Breast epithelium (tissue), 4 donors: ENCODE data around the gene C1QC. TPM values are rescaled to one million over a fixed set of nuclear protein-coding genes. Genes with fewer than 3 reads are reported as not detected.

Experiments used
- DNase-seq, 2 donors: peaks; one replicate each; pipeline ENCODE4 v3.0.0-alpha.2; 2019; ENCODE audit warnings: low spot score in 2 of 2
- H3K27ac ChIP-seq, 2 donors: fragments of 200-600 bp; sonication (generic) in 1 of 2; one replicate each; pipeline ENCODE4 v1.5.1; 2016 to 2019; ENCODE audit warnings: mild to moderate bottlenecking in 1 of 2
- H3K27me3 ChIP-seq, 2 donors: fragments of 200-600 bp; sonication (generic) in 1 of 2; one replicate each; pipeline versions ENCODE4 v1.5.1 to v1.6.0; 2017 to 2019; ENCODE audit warnings: control low read depth in 1 of 2, mild to moderate bottlenecking in 1 of 2
- H3K36me3 ChIP-seq: fragments of 200-600 bp; one replicate; pipeline ENCODE4 v1.5.1; 2019
- H3K4me1 ChIP-seq, 2 donors: fragments of 200-600 bp; sonication (generic); one replicate each; pipeline ENCODE4 v1.5.1; 2016 to 2019; ENCODE audit warnings: control low read depth in 1 of 2
- H3K4me3 ChIP-seq, 3 donors: fragments of 200-600 bp; sonication (generic); 1 replicate in 2 of 3; 2 replicates in 1 of 3; pipeline ENCODE4 v1.5.1; 2016 to 2019; ENCODE audit warnings: mild to moderate bottlenecking in 3 of 3, moderate library complexity in 2 of 3
- H3K9me3 ChIP-seq, 2 donors: fragments of 200-600 bp; sonication (generic) in 1 of 2; one replicate each; pipeline ENCODE4 v1.5.1; 2016 to 2019; ENCODE audit warnings: control low read depth in 1 of 2
- POLR2A ChIP-seq: fragments of 450-650 bp; IDR thresholded peaks from one replicate; pipeline ENCODE4 v1.6.1; 2016; ENCODE audit warnings: antibody characterized with exemption, mild to moderate bottlenecking, moderate library complexity
- POLR2AphosphoS5 ChIP-seq, 3 donors: sonication (generic); formaldehyde crosslinking; IDR thresholded peaks; one replicate each; pipeline ENCODE4 v1.6.1; 2017; ENCODE audit warnings: antibody characterized with exemption in 3 of 3
- intact Hi-C: fragments of 100-400 bp; cut with DNase I; formaldehyde crosslinking; loops from one replicate; pipeline ENCODE4 v1.15.1; 2023; ENCODE audit warnings: low total_unique reads
- total RNA-seq, 3 donors: library from RNA; depleted of rRNA; stranded (reverse); fragments of >200 nt; gene quantifications; one replicate each; pipeline ENCODE4 v1.1.0, GENCODE V29; 2016
- TF ChIP-seq, protein P1 (sequence below), 3 donors: fragments of 450-650 bp; IDR thresholded peaks; one replicate each; pipeline ENCODE4 v1.5.1; 2016 to 2017; ENCODE audit warnings: antibody characterized with exemption in 3 of 3, mild to moderate bottlenecking in 3 of 3, moderate library complexity in 3 of 3

C1QC gene
- total RNA-seq, 3 donors from 2014 or later = 76.4 to 385 (median 113) TPM

DNA sequence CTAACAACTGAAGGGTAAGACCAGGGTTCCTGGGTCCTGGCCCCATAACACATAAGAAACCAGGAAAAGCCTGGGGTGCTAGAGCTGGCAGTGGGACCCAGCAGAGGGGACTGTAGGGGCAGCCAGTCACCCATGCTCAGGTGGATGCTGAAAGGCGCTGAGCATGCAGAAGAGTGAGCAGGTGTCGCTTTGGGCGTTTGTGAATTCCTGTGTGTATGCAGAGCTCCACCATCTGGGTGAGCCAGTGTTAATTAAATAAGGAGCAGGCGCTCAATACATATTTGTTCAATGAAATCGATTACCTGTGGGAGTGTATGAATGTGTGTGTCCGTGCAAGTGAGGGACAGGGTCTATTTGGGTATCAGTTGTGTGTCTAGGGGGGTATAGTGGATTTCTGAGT is 6.5 kb upstream of the C1QC start:
- no peak for TF ChIP-seq POLR2AphosphoS5 (IDR thresholded peaks at IDR 0.05)
- no peak for TF ChIP-seq POLR2A
- intact Hi-C loops = no loop called here
- H3K27ac ChIP-seq = no peak overlapping the region
- no peaks in the 10 kb centered on the region for H3K4me1 ChIP-seq
- H3K9me3 ChIP-seq = no peaks in the 10 kb centered on the region
- H3K27me3 ChIP-seq = no peaks in the 10 kb centered on the region
- no peak for DNase-seq
- no peaks in the 10 kb centered on the region for H3K36me3 ChIP-seq
- H3K4me3 ChIP-seq = peak overlapping the region; percentile 20 to 47 (median 25)

DNA sequence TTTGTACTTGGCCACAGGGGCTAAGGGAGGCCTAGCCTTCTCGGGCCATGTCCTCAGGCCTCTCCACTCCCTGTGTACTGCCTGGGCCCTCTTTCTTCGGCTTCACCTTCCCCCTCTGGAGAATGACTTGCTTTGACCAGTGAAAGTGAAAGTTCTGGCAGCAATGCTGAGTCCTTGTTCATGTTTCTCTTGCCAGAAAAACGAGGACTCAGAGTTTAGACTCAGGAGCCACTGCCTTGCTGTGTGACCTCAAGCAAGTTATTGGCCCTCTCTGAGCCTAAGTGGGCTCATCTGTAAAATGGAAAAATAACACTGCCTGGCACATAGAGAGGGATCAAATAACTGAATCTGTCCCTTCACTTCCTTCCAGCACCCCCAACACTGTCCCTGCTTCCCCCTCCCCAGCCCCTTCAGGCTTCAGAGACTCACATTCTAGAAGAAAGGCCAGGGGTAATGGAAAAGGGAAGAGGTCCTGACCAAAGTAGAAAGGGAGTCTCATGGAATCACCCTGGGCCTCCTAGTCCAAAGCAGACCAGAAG is 5.5 kb upstream of the C1QC start:
- intact Hi-C loops = no loop called here
- Histone ChIP-seq H3K27ac (no peak overlapping the region), H3K36me3 (no peaks in the 10 kb centered on the region), H3K9me3 (no peaks in the 10 kb centered on the region), H3K4me3 (peak overlapping the region in 2 of 3 donors; percentile 23 to 47), H3K27me3 (no peaks in the 10 kb centered on the region), H3K4me1 (no peaks in the 10 kb centered on the region)
- DNase-seq = no peak
- TF ChIP-seq POLR2A = no peak
- no peak for TF ChIP-seq POLR2AphosphoS5 (IDR thresholded peaks at IDR 0.05)
- TF ChIP-seq, protein P1, sequence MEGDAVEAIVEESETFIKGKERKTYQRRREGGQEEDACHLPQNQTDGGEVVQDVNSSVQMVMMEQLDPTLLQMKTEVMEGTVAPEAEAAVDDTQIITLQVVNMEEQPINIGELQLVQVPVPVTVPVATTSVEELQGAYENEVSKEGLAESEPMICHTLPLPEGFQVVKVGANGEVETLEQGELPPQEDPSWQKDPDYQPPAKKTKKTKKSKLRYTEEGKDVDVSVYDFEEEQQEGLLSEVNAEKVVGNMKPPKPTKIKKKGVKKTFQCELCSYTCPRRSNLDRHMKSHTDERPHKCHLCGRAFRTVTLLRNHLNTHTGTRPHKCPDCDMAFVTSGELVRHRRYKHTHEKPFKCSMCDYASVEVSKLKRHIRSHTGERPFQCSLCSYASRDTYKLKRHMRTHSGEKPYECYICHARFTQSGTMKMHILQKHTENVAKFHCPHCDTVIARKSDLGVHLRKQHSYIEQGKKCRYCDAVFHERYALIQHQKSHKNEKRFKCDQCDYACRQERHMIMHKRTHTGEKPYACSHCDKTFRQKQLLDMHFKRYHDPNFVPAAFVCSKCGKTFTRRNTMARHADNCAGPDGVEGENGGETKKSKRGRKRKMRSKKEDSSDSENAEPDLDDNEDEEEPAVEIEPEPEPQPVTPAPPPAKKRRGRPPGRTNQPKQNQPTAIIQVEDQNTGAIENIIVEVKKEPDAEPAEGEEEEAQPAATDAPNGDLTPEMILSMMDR (IDR thresholded peaks at IDR 0.05) = no peak

DNA sequence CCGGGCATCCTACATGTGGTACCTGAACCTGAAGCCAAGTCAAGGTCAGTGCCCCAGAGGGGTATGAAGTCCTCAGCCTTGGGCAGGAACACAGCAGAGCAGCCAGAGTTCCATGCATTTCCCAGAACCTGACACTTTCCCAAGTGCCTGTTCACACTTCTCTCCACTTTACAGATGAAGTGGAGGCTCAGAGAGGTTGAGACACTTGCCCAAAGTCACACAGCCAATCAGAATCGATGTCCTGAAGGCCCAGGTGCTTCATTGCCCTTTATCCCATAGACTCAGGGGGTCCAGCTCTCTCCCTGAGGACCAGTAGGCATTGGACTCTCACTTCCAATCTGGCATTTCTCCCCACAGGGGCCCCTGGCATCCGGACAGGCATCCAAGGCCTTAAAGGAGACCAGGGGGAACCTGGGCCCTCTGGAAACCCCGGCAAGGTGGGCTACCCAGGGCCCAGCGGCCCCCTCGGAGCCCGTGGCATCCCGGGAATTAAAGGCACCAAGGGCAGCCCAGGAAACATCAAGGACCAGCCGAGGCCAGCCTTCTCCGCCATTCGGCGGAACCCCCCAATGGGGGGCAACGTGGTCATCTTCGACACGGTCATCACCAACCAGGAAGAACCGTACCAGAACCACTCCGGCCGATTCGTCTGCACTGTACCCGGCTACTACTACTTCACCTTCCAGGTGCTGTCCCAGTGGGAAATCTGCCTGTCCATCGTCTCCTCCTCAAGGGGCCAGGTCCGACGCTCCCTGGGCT is 4.8 kb upstream of the C1QC start:
- H3K36me3 ChIP-seq = no peaks in the 10 kb centered on the region
- no peak for TF ChIP-seq POLR2A
- TF ChIP-seq, protein P1 (IDR thresholded peaks at IDR 0.05) = no peak
- TF ChIP-seq POLR2AphosphoS5 (IDR thresholded peaks at IDR 0.05) = no peak
- intact Hi-C loops = no loop called here
- H3K27me3 ChIP-seq = no peaks in the 10 kb centered on the region
- H3K27ac ChIP-seq = no peak overlapping the region
- no peak for DNase-seq
- H3K4me3 ChIP-seq = peak overlapping the region in 2 of 3 donors; percentile 23 to 47
- no peaks in the 10 kb centered on the region for H3K9me3 ChIP-seq
- H3K4me1 ChIP-seq = no peaks in the 10 kb centered on the region

DNA sequence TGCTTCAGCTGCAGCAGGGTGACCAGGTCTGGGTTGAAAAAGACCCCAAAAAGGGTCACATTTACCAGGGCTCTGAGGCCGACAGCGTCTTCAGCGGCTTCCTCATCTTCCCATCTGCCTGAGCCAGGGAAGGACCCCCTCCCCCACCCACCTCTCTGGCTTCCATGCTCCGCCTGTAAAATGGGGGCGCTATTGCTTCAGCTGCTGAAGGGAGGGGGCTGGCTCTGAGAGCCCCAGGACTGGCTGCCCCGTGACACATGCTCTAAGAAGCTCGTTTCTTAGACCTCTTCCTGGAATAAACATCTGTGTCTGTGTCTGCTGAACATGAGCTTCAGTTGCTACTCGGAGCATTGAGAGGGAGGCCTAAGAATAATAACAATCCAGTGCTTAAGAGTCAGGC is 4.1 kb upstream of the C1QC start:
- Histone ChIP-seq H3K4me3 (peak overlapping the region in 1 of 3 donors; percentile 47), H3K27ac (no peak overlapping the region)
- intact Hi-C loops = no loop called here

DNA sequence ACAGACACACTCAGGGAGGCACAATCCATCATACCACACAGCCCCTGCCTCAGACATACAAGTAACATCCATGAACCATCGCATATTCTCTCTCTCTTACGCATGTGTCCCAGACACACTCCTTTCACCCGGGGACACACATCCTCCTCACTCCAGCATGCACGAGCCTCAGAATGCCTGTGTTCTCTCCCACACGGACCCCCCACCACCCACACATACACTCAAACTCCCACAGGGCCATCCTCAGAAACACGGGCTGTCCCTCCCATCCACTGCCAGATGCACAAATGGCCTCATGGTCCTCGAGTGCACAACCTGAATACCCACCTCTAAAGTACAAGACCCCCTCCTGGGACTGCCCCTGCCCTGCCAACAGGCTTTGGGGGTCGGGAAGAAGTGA is 2.2 kb upstream of the C1QC start:
- Histone ChIP-seq H3K27me3 (no peaks in the 10 kb centered on the region), H3K9me3 (no peaks in the 10 kb centered on the region), H3K4me3 (no peak overlapping the region), H3K4me1 (no peaks in the 10 kb centered on the region), H3K36me3 (no peaks in the 10 kb centered on the region), H3K27ac (no peak overlapping the region)
- DNase-seq = no peak
- TF ChIP-seq POLR2A (no peak), POLR2AphosphoS5 (IDR thresholded peaks at IDR 0.05) (no peak)
- TF ChIP-seq, protein P1 (IDR thresholded peaks at IDR 0.05) = no peak
- intact Hi-C loops = loop anchor here (5.0 kb wide), 1 partner anchor 219 kb away; no protein-coding TSS in a partner anchor

More for the DNA sequence above, 4.1 kb upstream of the C1QC start:
- Histone ChIP-seq H3K4me1 (no peaks in the 10 kb centered on the region), H3K9me3 (no peaks in the 10 kb centered on the region), H3K36me3 (no peaks in the 10 kb centered on the region), H3K27me3 (no peaks in the 10 kb centered on the region)
- TF ChIP-seq POLR2AphosphoS5 (IDR thresholded peaks at IDR 0.05) (no peak), POLR2A (no peak)
- TF ChIP-seq, protein P1 (IDR thresholded peaks at IDR 0.05) = no peak
- DNase-seq = no peak
